HepG2 (cell line): ENCODE measurements around the gene MOB3C. TPM values are rescaled to one million over a fixed set of nuclear protein-coding genes. Genes with fewer than 3 reads are reported as not detected.
A peak's percentile ranks its signal among the peaks of the same experiment; 100 is the strongest.

ENCODE experiments used
- DMTF1 ChIP-seq: sonication (generic); formaldehyde crosslinking; IDR thresholded peaks from 2 replicates; pipeline ENCODE4 v1.4.0; 2020; ENCODE audit warnings: mild to moderate bottlenecking, missing genetic modification reagents
- ELK4 ChIP-seq: sonication (generic); formaldehyde crosslinking; IDR thresholded peaks from 2 replicates; pipeline ENCODE4 v1.9.0; 2021; ENCODE audit warnings: missing genetic modification reagents, borderline replicate concordance
- ETS1 ChIP-seq: sonication (generic); formaldehyde crosslinking; IDR thresholded peaks from 2 replicates; pipeline ENCODE4 v1.4.0; 2020; ENCODE audit warnings: missing genetic modification reagents
- KLF12 ChIP-seq: sonication (generic); formaldehyde crosslinking; IDR thresholded peaks from 2 replicates; pipeline ENCODE4 v1.4.0; 2020; ENCODE audit warnings: missing genetic modification reagents, borderline replicate concordance
- MIER3 ChIP-seq: IDR thresholded peaks from 2 replicates; pipeline ENCODE4 v1.6.1; 2016; ENCODE audit warnings: missing compliant biosample characterization, borderline replicate concordance
- NFYC ChIP-seq: IDR thresholded peaks from 2 replicates; pipeline ENCODE4 v1.6.1; 2016; ENCODE audit warnings: missing genetic modification reagents, missing compliant biosample characterization
- RERE ChIP-seq: IDR thresholded peaks from 2 replicates; pipeline ENCODE4 v1.6.1; 2016; ENCODE audit warnings: low read depth, missing genetic modification reagents, missing compliant biosample characterization
- TAF15 ChIP-seq: fragments of 200-400 bp; formaldehyde crosslinking; IDR thresholded peaks from one replicate; pipeline ENCODE4 v1.6.1; 2018; ENCODE audit warnings: mild to moderate bottlenecking, low read depth, low read length; ENCODE audit not compliant: poor library complexity, severe bottlenecking
- ZBTB43 ChIP-seq: sonication (generic); formaldehyde crosslinking; conservative IDR thresholded peaks from 2 replicates; pipeline ENCODE4 v1.4.0; 2020; ENCODE audit warnings: missing genetic modification reagents
- ZNF839 ChIP-seq: sonication (generic); formaldehyde crosslinking; IDR thresholded peaks from 2 replicates; pipeline ENCODE4 v1.4.0; 2020; ENCODE audit warnings: missing genetic modification reagents, mild to moderate bottlenecking, borderline replicate concordance
- ZSCAN30 ChIP-seq: sonication (generic); formaldehyde crosslinking; IDR thresholded peaks from 2 replicates; pipeline ENCODE4 v1.5.0; 2020; ENCODE audit warnings: mild to moderate bottlenecking, missing genetic modification reagents
- polyA plus RNA-seq, 8 experiments: library from polyadenylated mRNA; depleted of rRNA in 3 of 8; stranded (reverse) in 7 of 8; unstranded in 1 of 8; fragments of >200 nt; fragmentation: Illumina TruSeq in 4 of 8; extraction: Trizol in 4 of 8; gene quantifications; 2 replicates each; pipeline versions ENCODE4 v1.2.1 to v1.2.3, GENCODE V29; 2011 to 2016; ENCODE audit warnings: low read depth in 4 of 8, missing spikeins in 1 of 8, mixed read lengths in 1 of 8; ENCODE audit not compliant: insufficient read depth in 1 of 8
- total RNA-seq, 5 experiments: library from RNA; depleted of rRNA; stranded (reverse); fragments of >200 nt; fragmentation: Illumina TruSeq; extraction: Trizol; gene quantifications; 2 replicates each; pipeline ENCODE4 v1.2.3, GENCODE V29; 2016; ENCODE audit warnings: low read depth in 1 of 5

MOB3C gene
- total and polyA plus RNA-seq, 2 of the 13 experiments (the other 11 are each of a cell fraction or from before 2014, with no cell fraction given) = 3.5 to 4.1 TPM

- TF ChIP-seq ELK4 (CRISPR knock-in tag) (no peak), NFYC (CRISPR knock-in tag) (no peak), ZNF839 (CRISPR knock-in tag) (peak; percentile 52; the same call in 1 of the 2 replicates), TAF15 (peak; percentile 72), MIER3 (CRISPR knock-in tag) (no peak; the same call in 1 of the 2 replicates), RERE (no peak), ETS1 (CRISPR knock-in tag) (no peak), ZBTB43 (CRISPR knock-in tag) (no peak), DMTF1 (no peak), ZSCAN30 (CRISPR knock-in tag) (no peak), KLF12 (CRISPR knock-in tag) (peak; percentile 88)
Measured at GRCh38 chr1:46603858-46604549, 12.6 kb downstream of the MOB3C start, which contains the start of gene MKNK1 (continued).
